ENCODE data around the gene TPP2.

TPP2 gene

GRCh38 chr13:102696465-102696864 lies 99.7 kb downstream of the TPP2 start:
- WGBS, 2 donors (ENCODE audit: extremely low coverage in 2 of 2, insufficient read length in 2 of 2, insufficient replicate concordance in 1 of 2), result no CpG with 5 or more reads among the region's 4 CpGs

DNA sequence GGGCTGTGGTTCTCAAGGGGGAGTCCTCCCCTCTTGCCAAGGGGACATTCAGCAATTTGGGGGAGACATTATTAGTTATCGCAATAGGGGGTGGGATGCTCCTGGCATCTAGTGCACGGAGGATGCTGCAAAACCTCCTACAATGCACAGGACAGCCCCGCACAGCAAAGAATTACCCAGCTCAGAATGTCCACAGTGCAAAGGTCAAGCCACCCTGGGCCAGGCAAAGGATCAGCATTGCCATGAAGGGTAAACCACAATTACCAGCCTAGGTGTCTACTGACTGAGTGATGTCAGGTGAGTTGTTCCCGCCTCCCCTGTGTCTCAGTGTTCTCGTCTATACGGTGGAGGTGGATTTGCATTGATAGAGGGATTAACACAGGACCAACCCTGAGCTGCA lies 100.5 kb downstream of the TPP2 start:
- Histone ChIP-seq H4K91ac (ENCODE audit: low read depth, low read length, poor library complexity) (no peak overlapping the region), H3K9ac (ENCODE audit: low read depth, low read length, poor library complexity) (no peak overlapping the region), H2BK12ac (ENCODE audit: low read length) (no peak overlapping the region), H4K8ac (ENCODE audit: low read depth, low read length) (no peak overlapping the region), H3K4me2 (ENCODE audit: insufficient read depth, low read length, poor library complexity, severe bottlenecking) (no peak overlapping the region), H3K36me3 (replicated peaks in 1 of 2; ENCODE audit: control insufficient read depth in 2 of 2, insufficient read depth in 2 of 2, low read length in 2 of 2) (no peaks in the 10 kb centered on the region), H3K79me1 (ENCODE audit: low read depth, low read length) (no peaks in the 10 kb centered on the region), H2AK5ac (ENCODE audit: low read depth, low read length) (no peak overlapping the region), H2BK5ac (ENCODE audit: low read length) (no peak overlapping the region), H3K9me3 (replicated peaks in 1 of 2; ENCODE audit: control insufficient read depth in 2 of 2, insufficient read depth in 1 of 2, low read depth in 1 of 2, low read length in 2 of 2) (peaks cover 4 to 5% of the 10 kb centered on the region in 2 donors), H3K4me3 (ENCODE audit: low read length in 2 of 2) (no peak overlapping the region), H2BK15ac (ENCODE audit: low read length) (no peak overlapping the region), H3K4me1 (ENCODE audit: control insufficient read depth in 2 of 2, insufficient read depth in 1 of 2, low read depth in 1 of 2, low read length in 2 of 2) (peaks cover 0 to 9% of the 10 kb centered on the region in 2 donors), H3K18ac (ENCODE audit: low read length) (no peak overlapping the region), H3K27ac (replicated peaks; ENCODE audit: low read length) (no peak overlapping the region), H3K23ac (ENCODE audit: low read depth, low read length, poor library complexity) (no peak overlapping the region), H3K14ac (ENCODE audit: low read length) (no peak overlapping the region), H2BK120ac (ENCODE audit: low read depth, low read length) (no peak overlapping the region), H2AFZ (ENCODE audit: low read length) (no peak overlapping the region), H3K27me3 (ENCODE audit: control insufficient read depth in 3 of 3, insufficient read depth in 3 of 3, low read depth in 1 of 3, low read length in 3 of 3) (no peaks in the 10 kb centered on the region), H3K4ac (ENCODE audit: low read length) (no peak overlapping the region)
- WGBS, 2 donors (ENCODE audit: extremely low coverage in 2 of 2, insufficient read length in 2 of 2, insufficient replicate concordance in 1 of 2), result no CpG with 5 or more reads among the region's 6 CpGs
- no peak for DNase-seq (ENCODE audit: low spot score)

More at GRCh38 chr13:102696465-102696864, 99.7 kb downstream of the TPP2 start:
- Histone ChIP-seq H3K9ac (ENCODE audit: low read depth, low read length, poor library complexity) (no peak overlapping the region), H4K91ac (ENCODE audit: low read depth, low read length, poor library complexity) (no peak overlapping the region), H2BK120ac (ENCODE audit: low read depth, low read length) (no peak overlapping the region), H3K79me1 (ENCODE audit: low read depth, low read length) (no peaks in the 10 kb centered on the region), H3K4me1 (ENCODE audit: control insufficient read depth in 2 of 2, insufficient read depth in 1 of 2, low read depth in 1 of 2, low read length in 2 of 2) (peaks cover 0 to 14% of the 10 kb centered on the region in 2 donors), H4K8ac (ENCODE audit: low read depth, low read length) (no peak overlapping the region), H3K4me2 (ENCODE audit: insufficient read depth, low read length, poor library complexity, severe bottlenecking) (no peak overlapping the region), H2BK15ac (ENCODE audit: low read length) (no peak overlapping the region), H2AFZ (ENCODE audit: low read length) (no peak overlapping the region), H3K4me3 (ENCODE audit: low read length in 2 of 2) (no peak overlapping the region), H3K4ac (ENCODE audit: low read length) (no peak overlapping the region), H2BK12ac (ENCODE audit: low read length) (no peak overlapping the region), H3K27ac (replicated peaks; ENCODE audit: low read length) (no peak overlapping the region), H3K14ac (ENCODE audit: low read length) (no peak overlapping the region), H2AK5ac (ENCODE audit: low read depth, low read length) (no peak overlapping the region), H3K9me3 (replicated peaks in 1 of 2; ENCODE audit: control insufficient read depth in 2 of 2, insufficient read depth in 1 of 2, low read depth in 1 of 2, low read length in 2 of 2) (peaks cover 4 to 5% of the 10 kb centered on the region in 2 donors), H2BK5ac (ENCODE audit: low read length) (no peak overlapping the region), H3K23ac (ENCODE audit: low read depth, low read length, poor library complexity) (no peak overlapping the region), H3K36me3 (replicated peaks in 1 of 2; ENCODE audit: control insufficient read depth in 2 of 2, insufficient read depth in 2 of 2, low read length in 2 of 2) (no peaks in the 10 kb centered on the region), H3K27me3 (ENCODE audit: control insufficient read depth in 3 of 3, insufficient read depth in 3 of 3, low read depth in 1 of 3, low read length in 3 of 3) (no peaks in the 10 kb centered on the region), H3K18ac (ENCODE audit: low read length) (no peak overlapping the region)
- no peak for DNase-seq (ENCODE audit: low spot score)

DNA sequence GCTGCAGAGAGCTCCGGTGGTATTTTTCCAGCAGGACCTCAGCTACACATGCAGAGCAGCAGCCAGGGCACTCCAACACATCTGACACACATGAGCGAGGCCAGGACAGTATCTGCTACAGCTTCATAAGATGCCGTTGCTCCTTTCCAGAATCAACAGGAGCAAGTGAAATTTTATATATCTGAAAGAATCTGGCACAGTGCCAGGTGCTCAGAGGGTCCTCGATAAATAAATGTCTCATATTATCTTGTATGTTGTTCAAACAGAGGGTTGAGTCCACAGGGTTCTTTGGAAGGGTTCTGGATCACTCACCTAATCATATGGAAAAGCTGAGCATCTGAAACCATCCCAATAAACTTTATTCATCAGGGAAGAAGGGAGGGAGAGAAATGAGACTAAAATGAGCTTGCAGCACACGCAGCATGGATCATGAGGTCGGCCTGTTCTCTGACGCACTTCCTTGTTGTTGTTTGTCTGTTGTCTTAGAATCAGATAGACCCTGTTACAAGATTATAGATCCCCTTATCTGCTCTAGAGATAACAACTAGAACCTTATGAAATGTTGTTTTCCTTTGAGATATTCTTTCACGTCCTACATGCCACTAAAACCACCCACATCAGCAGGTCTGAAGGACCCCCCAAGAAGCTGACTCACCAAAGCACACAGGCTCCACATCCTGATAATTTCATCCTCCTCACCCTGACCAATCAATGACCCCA lies 101.3 kb downstream of the TPP2 start:
- H3K4me3 ChIP-seq (ENCODE audit: low read length in 2 of 2), result no peak overlapping the region
- DNase-seq (ENCODE audit: low spot score), result no peak
- no peaks in the 10 kb centered on the region for H3K27me3 ChIP-seq (ENCODE audit: control insufficient read depth in 3 of 3, insufficient read depth in 3 of 3, low read depth in 1 of 3, low read length in 3 of 3)
- H2AK5ac ChIP-seq (ENCODE audit: low read depth, low read length), result no peak overlapping the region
- no peak overlapping the region for H3K18ac ChIP-seq (ENCODE audit: low read length)
- no CpG with 5 or more reads among the region's 8 CpGs for WGBS, 2 donors (ENCODE audit: extremely low coverage in 2 of 2, insufficient read length in 2 of 2, insufficient replicate concordance in 1 of 2)
- H3K9ac ChIP-seq (ENCODE audit: low read depth, low read length, poor library complexity), result no peak overlapping the region
- no peak overlapping the region for H2BK5ac ChIP-seq (ENCODE audit: low read length)
- no peak overlapping the region for H3K14ac ChIP-seq (ENCODE audit: low read length)
- H3K9me3 ChIP-seq (replicated peaks in 1 of 2; ENCODE audit: control insufficient read depth in 2 of 2, insufficient read depth in 1 of 2, low read depth in 1 of 2, low read length in 2 of 2), result peaks cover 4 to 5% of the 10 kb centered on the region in 2 donors
- no peak overlapping the region for H3K4me2 ChIP-seq (ENCODE audit: insufficient read depth, low read length, poor library complexity, severe bottlenecking)
- no peak overlapping the region for H2BK15ac ChIP-seq (ENCODE audit: low read length)
- H3K27ac ChIP-seq (replicated peaks; ENCODE audit: low read length), result no peak overlapping the region
- no peak overlapping the region for H2AFZ ChIP-seq (ENCODE audit: low read length)
- H3K4me1 ChIP-seq (ENCODE audit: control insufficient read depth in 2 of 2, insufficient read depth in 1 of 2, low read depth in 1 of 2, low read length in 2 of 2), result peaks cover 0 to 9% of the 10 kb centered on the region in 2 donors
- no peak overlapping the region for H4K8ac ChIP-seq (ENCODE audit: low read depth, low read length)
- H3K79me1 ChIP-seq (ENCODE audit: low read depth, low read length), result no peaks in the 10 kb centered on the region
- no peaks in the 10 kb centered on the region for H3K36me3 ChIP-seq (replicated peaks in 1 of 2; ENCODE audit: control insufficient read depth in 2 of 2, insufficient read depth in 2 of 2, low read length in 2 of 2)
- H2BK12ac ChIP-seq (ENCODE audit: low read length), result no peak overlapping the region
- no peak overlapping the region for H3K4ac ChIP-seq (ENCODE audit: low read length)
- no peak overlapping the region for H2BK120ac ChIP-seq (ENCODE audit: low read depth, low read length)
- H3K23ac ChIP-seq (ENCODE audit: low read depth, low read length, poor library complexity), result no peak overlapping the region
- H4K91ac ChIP-seq (ENCODE audit: low read depth, low read length, poor library complexity), result no peak overlapping the region

GRCh38 chr13:102698649-102698980 lies 101.8 kb downstream of the TPP2 start:
- no peak overlapping the region for H3K4me3 ChIP-seq (ENCODE audit: low read length in 2 of 2)
- H3K27ac ChIP-seq (replicated peaks; ENCODE audit: low read length), result no peak overlapping the region
- H3K9ac ChIP-seq (ENCODE audit: low read depth, low read length, poor library complexity), result no peak overlapping the region
- DNase-seq (ENCODE audit: low spot score), result no peak
- no peak overlapping the region for H3K14ac ChIP-seq (ENCODE audit: low read length)
- H3K4me2 ChIP-seq (ENCODE audit: insufficient read depth, low read length, poor library complexity, severe bottlenecking), result no peak overlapping the region
- no peak overlapping the region for H2BK120ac ChIP-seq (ENCODE audit: low read depth, low read length)
- H2BK5ac ChIP-seq (ENCODE audit: low read length), result no peak overlapping the region
- no peaks in the 10 kb centered on the region for H3K79me1 ChIP-seq (ENCODE audit: low read depth, low read length)
- no peak overlapping the region for H4K8ac ChIP-seq (ENCODE audit: low read depth, low read length)
- H2AFZ ChIP-seq (ENCODE audit: low read length), result no peak overlapping the region
- H3K18ac ChIP-seq (ENCODE audit: low read length), result no peak overlapping the region
- H2BK12ac ChIP-seq (ENCODE audit: low read length), result no peak overlapping the region
- peaks cover 0 to 9% of the 10 kb centered on the region in 2 donors for H3K4me1 ChIP-seq (ENCODE audit: control insufficient read depth in 2 of 2, insufficient read depth in 1 of 2, low read depth in 1 of 2, low read length in 2 of 2)
- H3K36me3 ChIP-seq (replicated peaks in 1 of 2; ENCODE audit: control insufficient read depth in 2 of 2, insufficient read depth in 2 of 2, low read length in 2 of 2), result no peaks in the 10 kb centered on the region
- no CpG with 5 or more reads among the region's 2 CpGs for WGBS, 2 donors (ENCODE audit: extremely low coverage in 2 of 2, insufficient read length in 2 of 2, insufficient replicate concordance in 1 of 2)
- no peaks in the 10 kb centered on the region for H3K27me3 ChIP-seq (ENCODE audit: control insufficient read depth in 3 of 3, insufficient read depth in 3 of 3, low read depth in 1 of 3, low read length in 3 of 3)
- H3K9me3 ChIP-seq (replicated peaks in 1 of 2; ENCODE audit: control insufficient read depth in 2 of 2, insufficient read depth in 1 of 2, low read depth in 1 of 2, low read length in 2 of 2), result peaks cover 4 to 5% of the 10 kb centered on the region in 2 donors
- no peak overlapping the region for H4K91ac ChIP-seq (ENCODE audit: low read depth, low read length, poor library complexity)
- no peak overlapping the region for H2BK15ac ChIP-seq (ENCODE audit: low read length)
- no peak overlapping the region for H2AK5ac ChIP-seq (ENCODE audit: low read depth, low read length)
- no peak overlapping the region for H3K4ac ChIP-seq (ENCODE audit: low read length)
- no peak overlapping the region for H3K23ac ChIP-seq (ENCODE audit: low read depth, low read length, poor library complexity)

Measured in neuronal stem cell (in vitro differentiated cells).